HUDEP-2 (cell line): ENCODE measurements around the gene TM7SF2.
A peak's percentile ranks its signal among the peaks of the same experiment; 100 is the strongest.
"Not testable (repeated sequence)": the region's sequence is repeated elsewhere in the genome, so short reads cannot be mapped to it uniquely, and the experiment has no call there.

ENCODE experiments used
- DNase-seq, 76 experiments: peaks; one replicate each; lab custom pipeline; 2025; ENCODE audit not compliant: unreplicated experiment in 76 of 76; lab: John Stamatoyannopoulos, UW

TM7SF2 gene

DNA sequence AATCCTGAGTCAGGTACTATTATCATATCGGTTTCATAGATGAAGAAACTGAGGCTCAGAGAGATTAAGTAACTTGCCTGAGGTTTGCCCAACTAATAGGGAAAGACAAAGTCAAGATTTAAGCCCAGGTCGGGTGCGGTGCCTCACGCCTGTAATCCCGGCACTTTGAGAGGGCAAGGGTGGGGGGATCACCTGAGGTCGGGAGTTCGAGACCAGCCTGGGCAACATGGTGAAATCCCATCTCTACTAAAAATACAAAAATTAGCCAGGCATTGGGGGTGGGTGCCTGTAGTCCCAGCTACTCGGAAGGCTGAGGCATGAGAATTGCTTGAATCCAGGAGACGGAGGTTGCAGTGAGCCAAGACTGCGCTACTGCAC lies 38.4 kb downstream of the TM7SF2 start:
- DNase-seq = not testable (repeated sequence)

DNA sequence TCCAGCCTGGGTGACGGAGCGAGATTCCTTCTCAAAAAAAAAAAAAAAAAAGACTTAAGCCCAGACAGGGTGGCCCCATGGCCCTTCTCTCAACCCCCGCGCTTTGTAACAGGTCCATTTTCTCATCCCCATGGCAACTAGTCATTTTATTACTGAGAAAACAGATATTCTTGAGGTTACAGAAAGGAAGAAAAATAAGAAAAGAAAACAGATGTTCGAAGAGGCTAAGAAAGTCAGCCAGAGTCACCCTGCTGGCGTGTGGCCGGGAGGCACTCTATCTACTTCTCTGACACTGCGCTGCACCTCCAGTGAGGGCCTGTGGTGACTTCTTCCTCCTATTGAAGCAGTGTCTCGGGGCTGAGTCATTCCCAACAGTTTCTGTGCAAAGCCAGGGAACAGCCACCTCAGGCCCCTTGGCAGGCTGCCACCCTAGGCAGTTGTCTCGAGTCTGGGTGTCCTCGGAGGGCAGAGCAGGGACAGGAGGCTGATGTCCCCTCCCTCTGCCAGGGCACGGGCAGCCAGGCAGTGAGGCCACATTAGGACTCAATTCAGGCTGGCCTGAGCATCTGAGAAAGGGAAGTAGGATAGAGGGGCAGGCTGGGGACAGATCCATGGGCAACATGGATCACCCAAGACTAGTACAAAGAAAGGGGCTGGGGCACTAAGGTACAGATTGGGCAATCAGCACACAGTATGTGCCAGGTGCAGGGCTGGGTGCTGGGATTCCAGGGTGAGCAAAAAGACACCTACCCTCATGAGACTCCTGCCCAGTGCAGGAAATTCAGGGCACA lies 39.0 kb downstream of the TM7SF2 start:
- DNase-seq = peak in 74 of 76 experiments; percentile 36 to 93 (median 85)

DNA sequence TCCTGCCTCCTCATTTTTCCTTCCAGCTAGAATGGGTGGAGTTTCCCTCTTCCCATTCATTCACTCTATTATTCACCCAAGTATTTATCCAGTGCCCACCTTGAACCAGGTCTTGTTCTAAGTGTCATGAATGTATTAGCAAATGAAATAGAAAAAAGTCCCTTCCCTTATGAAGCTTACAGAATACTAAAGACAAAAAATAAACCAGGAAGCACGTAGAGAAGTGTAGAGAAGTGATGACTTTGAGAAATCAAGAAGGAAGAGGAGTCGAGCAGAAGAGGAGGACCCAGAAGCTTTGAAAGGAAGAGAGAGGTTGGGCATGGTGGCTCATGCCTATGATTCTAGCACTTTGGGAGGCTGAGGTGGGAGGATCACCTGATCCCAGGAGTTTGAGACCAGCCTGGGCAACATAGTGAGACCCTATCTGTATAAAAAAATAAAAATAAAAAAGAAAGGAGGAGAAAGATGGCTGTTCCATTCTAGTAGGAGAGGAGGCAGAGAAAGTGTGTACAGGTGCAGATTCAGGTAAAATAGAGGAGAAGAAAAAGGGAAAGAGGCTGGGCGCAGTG lies 39.7 kb downstream of the TM7SF2 start:
- no peak for DNase-seq

DNA sequence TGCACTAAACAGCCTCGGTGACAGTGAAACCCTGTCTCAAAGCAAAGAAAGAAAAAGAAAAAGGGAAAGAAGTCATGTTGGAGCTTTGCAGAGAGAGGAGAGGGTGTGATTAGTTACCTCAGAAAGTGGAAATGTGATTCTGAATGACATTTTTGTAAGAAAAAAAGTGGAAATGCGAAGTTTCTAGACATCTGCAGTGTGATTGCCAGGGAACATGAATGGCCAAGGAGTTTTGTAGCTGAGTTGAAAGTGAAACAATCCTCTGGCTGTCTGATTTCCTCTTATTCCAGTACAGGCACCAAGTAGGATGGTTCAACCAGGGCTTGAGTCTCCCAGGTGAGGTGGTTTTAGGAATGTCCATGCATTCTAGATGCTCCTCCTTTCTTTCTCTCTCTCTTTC lies 40.5 kb downstream of the TM7SF2 start:
- no peak for DNase-seq

DNA sequence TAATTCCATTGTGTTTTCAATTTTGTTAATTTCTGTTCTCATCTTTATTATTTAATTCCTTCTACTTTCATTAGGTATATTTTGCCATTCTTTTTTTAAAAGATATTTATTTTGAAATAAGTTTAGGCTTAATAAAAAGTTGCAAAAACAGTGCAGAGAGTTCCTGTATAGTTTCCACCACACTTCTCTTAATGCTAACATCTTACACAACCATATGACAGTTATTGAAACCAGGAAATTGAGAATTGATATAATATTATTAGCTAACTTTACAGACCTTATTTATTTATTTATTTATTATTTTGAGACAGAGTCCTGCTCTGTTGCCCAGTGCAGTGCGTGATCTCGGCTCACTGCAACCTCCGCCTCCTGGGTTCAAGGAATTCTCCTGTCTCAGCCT lies 44.6 kb downstream of the TM7SF2 start:
- DNase-seq = no peak

DNA sequence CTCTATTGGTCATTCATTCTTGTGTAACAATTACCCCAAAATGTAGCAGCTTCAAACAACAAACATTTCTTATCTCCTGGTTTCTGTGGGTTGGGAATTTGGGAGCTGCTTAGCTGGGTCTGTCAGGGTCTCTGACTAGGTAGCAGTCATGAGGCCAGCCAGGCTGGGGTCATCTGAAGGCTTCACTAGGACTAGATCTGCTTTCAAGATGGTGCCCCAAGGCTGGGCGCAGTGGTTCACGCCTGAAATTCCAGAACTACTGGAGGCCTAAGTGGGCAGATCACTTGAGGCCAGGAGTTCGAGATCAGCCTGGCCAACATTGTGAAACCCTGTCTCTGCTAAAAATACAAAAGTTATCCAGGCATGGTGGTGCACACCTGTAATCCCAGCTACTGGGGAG lies 45.3 kb downstream of the TM7SF2 start:
- DNase-seq = no peak

DNA sequence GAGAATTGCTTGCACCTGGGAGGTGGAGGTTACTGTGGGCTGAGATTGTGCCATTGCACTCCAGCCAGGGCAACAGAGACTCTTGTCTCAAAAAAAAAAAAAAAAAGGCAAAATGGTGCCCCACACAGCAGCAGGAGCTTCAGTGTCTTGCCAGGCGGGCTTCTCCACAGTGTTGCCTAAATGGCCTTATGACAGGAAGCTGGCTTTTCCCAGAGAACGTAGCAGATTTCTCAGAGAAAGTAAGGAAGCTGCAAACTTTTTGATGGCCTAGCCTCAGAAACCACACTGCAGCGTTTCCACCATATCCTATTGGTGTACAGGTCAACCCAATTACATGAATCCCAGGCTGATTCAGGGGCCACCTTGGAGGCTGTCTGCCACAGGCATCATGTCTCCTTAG lies 45.7 kb downstream of the TM7SF2 start:
- DNase-seq = no peak

DNA sequence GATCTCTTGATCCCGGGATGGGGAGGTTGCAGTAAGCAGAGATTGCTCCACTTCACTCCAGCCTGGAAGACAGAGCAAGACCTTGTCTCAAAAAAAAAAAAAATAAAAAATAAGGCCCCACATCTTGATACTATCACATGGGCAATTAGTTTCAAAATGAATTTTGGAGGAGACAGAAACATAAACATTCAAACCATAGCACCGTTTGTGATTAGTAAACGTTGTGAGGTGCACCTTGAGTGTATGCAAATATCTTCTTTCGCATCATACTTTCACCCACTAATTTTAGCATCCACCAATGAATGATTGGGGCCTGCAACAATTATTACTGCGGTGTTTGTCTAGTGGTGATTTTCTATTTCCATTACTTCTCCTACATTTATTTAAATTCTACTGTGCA lies 47.3 kb downstream of the TM7SF2 start:
- no peak for DNase-seq

DNA sequence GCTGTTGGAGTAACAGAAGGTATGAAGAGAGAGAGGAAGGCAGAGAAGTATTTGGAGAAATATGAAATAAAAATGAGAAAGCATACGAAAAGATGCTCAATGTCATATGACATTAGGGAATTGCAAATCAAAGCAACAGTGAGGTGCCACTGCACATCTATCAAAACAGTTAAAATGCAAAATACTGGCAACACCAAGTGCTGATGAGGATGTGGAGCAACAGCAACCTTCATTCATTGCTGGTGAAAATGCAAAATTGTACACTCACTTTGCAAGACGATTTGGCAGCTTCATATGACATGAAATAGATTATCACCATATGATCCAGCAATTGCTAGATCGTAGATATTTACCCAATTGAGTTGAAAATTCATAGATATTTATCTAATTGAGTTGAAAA lies 49.0 kb downstream of the TM7SF2 start:
- no peak for DNase-seq

DNA sequence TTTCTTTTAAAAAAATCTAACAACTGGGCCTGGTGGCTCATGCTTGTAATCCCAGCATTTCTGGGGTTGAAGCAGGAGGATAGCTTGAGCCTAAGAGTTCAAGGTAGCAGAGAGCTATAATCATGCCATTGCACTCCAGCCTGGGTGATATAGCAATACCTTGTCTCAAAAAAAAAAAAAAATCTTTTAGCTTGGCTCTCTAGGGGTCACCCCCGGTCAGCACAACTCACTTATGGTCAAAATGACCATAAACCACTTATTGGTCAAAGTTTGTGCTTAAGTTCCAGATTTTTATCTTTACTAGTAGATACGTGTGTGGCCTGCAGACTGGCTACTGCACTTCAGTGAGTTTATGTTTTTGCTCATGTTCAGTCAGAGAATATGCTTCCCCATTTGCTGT lies 52.0 kb downstream of the TM7SF2 start:
- no peak for DNase-seq
